RWPE1 (cell line): ENCODE measurements around the gene MAMSTR.

Experiments used
- CTCF ChIA-PET: fragments of 350-600 bp; sonication (Branson Sonifier 250); formaldehyde crosslinking; extraction: SDS; loops from one replicate; lab custom pipeline; 2021; lab: Yijun Ruan, JAX
- POLR2A ChIA-PET: fragments of 400-600 bp; formaldehyde crosslinking; extraction: SDS; loops from one replicate; lab custom pipeline; 2020; ENCODE audit warnings: antibody characterized with exemption; ENCODE audit not compliant: low non-redundant PET; lab: Yijun Ruan, JAX
- DNase-seq: peaks from one replicate; pipeline ENCODE4 v3.0.0; 2012; ENCODE audit warnings: low spot score
- H3K27ac ChIP-seq: fragments of 450-650 bp; 2 replicates; pipeline ENCODE4 v1.5.1; 2017
- TF ChIP-seq, protein P1 (sequence below): fragments of 450-650 bp; conservative IDR thresholded peaks from 2 replicates; pipeline ENCODE4 v1.5.1; 2017; ENCODE audit warnings: low read depth, mild to moderate bottlenecking

MAMSTR gene

DNA sequence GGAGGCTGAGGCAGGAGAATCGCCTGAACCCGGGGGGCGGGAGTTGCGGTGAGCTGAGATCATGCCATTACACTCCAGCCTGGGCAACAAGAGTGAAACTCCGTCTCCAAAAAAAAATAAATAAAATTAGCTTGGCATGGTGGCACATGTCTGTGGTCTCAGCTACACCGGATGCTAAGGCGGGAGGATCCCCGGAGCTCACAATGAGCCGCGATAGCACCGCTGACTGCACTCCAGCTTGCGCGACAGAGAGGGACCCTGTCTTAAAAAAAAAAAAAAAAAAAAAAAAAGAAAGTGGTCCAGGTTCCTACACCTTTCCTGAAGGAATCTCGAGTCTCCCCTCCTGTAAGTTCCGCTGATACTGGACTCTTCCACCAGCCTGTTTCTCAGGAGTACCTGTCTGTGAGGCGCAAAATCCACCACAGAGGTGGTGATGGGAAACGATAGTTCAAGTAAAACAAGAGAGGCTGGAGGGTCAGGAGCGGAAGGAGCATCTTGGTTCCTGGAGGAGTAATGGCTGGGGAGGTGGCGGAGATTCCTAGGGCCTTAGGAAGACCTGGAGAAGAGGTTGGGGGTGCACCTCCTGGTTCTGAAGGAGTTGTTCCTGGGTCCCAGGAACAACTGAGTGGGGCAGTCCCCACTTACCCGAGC is 32.4 kb upstream of the MAMSTR start:
- peak overlapping the region; percentile 82 for H3K27ac ChIP-seq
- CTCF ChIA-PET = no interaction called here
- TF ChIP-seq, protein P1, sequence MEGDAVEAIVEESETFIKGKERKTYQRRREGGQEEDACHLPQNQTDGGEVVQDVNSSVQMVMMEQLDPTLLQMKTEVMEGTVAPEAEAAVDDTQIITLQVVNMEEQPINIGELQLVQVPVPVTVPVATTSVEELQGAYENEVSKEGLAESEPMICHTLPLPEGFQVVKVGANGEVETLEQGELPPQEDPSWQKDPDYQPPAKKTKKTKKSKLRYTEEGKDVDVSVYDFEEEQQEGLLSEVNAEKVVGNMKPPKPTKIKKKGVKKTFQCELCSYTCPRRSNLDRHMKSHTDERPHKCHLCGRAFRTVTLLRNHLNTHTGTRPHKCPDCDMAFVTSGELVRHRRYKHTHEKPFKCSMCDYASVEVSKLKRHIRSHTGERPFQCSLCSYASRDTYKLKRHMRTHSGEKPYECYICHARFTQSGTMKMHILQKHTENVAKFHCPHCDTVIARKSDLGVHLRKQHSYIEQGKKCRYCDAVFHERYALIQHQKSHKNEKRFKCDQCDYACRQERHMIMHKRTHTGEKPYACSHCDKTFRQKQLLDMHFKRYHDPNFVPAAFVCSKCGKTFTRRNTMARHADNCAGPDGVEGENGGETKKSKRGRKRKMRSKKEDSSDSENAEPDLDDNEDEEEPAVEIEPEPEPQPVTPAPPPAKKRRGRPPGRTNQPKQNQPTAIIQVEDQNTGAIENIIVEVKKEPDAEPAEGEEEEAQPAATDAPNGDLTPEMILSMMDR = no peak
- DNase-seq = no peak
- POLR2A ChIA-PET = interaction anchor here (0.6 to 0.7 kb wide), 2 partner anchors 8 to 121 kb away, joined by 3 read pairs; no protein-coding TSS in a partner anchor

DNA sequence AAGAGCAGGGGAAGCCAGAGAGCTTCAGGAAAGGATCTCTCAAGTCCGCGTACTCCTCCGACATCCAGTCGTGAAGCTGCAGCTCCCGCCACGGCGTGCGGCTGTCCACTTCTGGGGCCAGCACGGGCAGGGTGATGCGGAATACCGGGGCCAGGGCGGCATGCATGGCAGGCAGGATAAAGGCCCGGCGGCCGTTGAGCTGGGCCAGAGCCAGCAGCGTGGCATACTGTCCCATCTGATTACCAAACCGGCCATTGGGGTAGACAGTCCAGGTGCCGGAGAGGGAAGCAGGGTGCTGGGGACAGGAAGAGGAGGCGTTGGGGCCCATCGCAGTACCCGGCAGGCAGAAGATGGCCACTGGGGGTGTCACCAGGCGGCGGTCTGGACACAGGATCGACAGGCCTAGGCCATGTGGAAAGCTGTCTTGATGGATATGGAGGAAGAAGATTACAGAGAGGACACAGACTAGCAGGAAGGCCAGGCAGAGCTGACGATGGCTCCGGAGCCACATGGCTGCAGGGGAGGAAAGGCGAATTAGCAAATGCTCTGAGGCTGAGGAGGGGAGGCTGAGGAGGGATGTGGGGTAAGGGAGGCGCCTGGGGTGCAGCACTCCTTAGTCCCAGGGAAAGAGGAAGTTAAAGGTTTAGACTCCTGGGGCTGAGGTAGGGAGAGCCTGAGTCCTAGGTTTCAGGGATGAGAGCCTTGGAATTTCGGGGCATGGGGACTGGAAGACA is 31.4 kb upstream of the MAMSTR start:
- TF ChIP-seq, protein P1 = no peak
- no peak for DNase-seq
- peak overlapping the region; percentile 82 for H3K27ac ChIP-seq
- POLR2A ChIA-PET = interaction anchor here (0.6 kb wide), 1 partner anchor 25 kb away, joined by 5 read pairs; no protein-coding TSS in a partner anchor
- CTCF ChIA-PET = interaction anchor here (0.5 kb wide), 1 partner anchor 474 kb away, joined by 3 read pairs; no protein-coding TSS in a partner anchor

DNA sequence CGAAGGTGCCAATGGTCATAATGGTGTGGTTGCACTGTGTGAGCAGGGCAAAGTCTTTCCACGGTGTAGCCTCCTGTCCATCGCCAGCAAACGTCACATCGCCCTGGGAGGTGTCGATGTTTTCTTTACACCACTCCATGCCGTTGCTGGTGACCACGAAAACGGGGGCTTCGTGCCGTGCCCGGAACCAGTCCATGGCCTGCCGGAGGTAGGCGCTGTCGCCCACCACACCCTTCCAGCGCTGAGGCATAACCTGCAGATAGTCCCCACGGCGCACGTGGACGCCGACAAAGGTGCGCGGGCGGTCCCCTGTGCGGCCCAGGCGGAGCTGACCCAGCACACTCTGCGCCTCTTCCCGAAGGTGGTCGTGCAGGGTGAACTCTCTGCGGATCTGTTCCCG is 30.8 kb upstream of the MAMSTR start:
- ChIA-PET POLR2A (no interaction called here), CTCF (interaction anchor here (0.5 kb wide), 1 partner anchor 475 kb away, joined by 3 read pairs; no protein-coding TSS in a partner anchor)
- no peak for DNase-seq
- TF ChIP-seq, protein P1 = no peak
- peak overlapping the region; percentile 82; the same call in 1 of the 2 replicates for H3K27ac ChIP-seq

DNA sequence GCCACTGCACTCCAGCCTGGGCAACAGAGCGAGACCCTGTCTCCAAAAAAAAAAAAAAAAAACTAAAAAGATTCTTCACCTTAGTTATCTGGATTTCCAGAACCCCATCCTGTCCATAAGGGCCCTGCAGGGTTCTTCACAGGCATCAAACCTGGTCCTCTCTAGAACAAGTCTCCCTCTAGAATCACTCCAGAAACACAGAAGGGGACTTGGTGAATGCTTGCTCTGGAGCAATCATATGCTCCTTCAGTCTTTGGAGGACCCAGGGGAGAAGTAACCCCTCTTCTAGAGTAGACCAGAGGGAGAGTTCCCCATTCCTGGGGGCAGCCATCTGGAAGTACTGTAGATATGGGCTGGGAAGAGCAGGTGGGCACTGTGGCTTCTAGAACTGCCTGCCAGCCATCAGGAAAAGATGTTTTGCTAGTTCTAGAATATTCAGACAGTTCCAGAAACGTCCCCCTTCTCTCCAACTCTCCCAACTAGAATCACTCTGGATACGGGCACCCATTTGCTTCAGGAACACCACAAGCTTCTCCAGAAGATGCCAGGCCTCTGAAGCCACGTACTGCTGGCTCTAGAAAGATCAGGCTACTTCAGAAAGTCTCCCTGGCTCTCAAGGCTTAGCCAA is 30.2 kb upstream of the MAMSTR start:
- DNase-seq = no peak
- TF ChIP-seq, protein P1 = no peak
- CTCF ChIA-PET = no interaction called here
- POLR2A ChIA-PET = no interaction called here
- peak overlapping the region; percentile 82; the same call in 1 of the 2 replicates for H3K27ac ChIP-seq

DNA sequence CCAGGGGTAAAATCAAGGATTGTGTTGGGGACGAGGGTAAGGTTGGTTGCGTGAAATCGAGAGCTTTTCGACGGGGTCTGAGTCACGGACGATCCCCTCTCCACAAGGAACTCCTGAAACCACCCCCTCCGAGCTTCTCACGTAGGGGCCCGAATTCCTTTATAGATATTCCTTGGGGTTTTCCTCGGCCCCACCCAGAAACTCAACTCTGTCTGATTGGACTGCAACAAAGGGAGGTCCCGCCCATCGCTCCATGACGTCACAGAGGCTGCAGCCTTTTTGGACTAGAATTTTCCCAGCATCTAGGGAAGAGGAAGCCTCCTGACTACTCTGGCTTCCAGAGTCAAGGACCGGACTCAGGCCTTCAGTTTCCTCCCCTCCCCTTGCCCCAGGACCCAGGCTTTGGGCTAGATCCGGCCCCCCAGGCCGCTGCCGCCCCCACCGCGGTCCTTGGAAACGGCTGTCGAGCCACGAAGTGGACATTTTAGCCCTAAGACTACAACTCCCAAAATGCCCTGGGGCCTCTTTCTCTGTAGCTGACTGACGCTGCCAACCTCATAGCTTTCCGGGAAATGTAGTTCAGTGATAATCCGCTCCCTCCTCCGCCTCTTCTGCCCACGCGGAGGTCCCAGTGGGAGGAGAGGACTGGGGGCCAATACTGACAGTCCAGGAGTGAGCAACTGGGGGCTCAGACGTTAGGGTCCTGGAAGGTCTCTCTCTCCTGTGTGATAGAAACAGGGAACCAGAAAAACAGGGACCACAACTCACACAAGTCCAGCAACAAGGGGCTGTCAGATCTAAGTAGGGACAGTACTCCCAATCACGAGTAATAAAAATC is 27.4 kb upstream of the MAMSTR start, which contains the start of gene IZUMO1:
TSS of gene IZUMO1 (minus strand) at position 172 of the 838 bp plus-strand sequence. CDS start 1,050 bp downstream, outside the sequence.
- CTCF ChIA-PET = interaction anchor here (0.6 kb wide), 1 partner anchor 43 kb away, joined by 4 read pairs; no protein-coding TSS in a partner anchor
- TF ChIP-seq, protein P1 = no peak
- no peak for DNase-seq
- H3K27ac ChIP-seq = peak within 1 kb of the TSS; percentile 43
- POLR2A ChIA-PET = interaction anchor here (0.7 kb wide), 1 partner anchor 125 kb away, joined by 3 read pairs; no protein-coding TSS in a partner anchor
